H1 (cell line): ENCODE data around the gene NT5C1B. TPM values are rescaled to one million over a fixed set of nuclear protein-coding genes. Genes with fewer than 3 reads are reported as not detected.

Experiments used
- CTCF ChIA-PET: fragments of 300-600 bp; sonication (Branson Sonifier 250); formaldehyde crosslinking; loops from one replicate; lab custom pipeline; 2021; ENCODE audit not compliant: partially characterized antibody; lab: Charles Lee
- POLR2A ChIA-PET: fragments of 300-600 bp; sonication (Branson Sonifier 250); formaldehyde crosslinking; loops from one replicate; lab custom pipeline; 2021; ENCODE audit warnings: inconsistent platforms; ENCODE audit not compliant: partially characterized antibody; lab: Charles Lee
- DNase-seq, 2 experiments: peaks; one replicate each; pipeline versions ENCODE4 v3.0.0 to v3.0.0-alpha.2; 2010 to 2022; ENCODE audit warnings: low spot score in 2 of 2, low read depth in 1 of 2, mixed read lengths in 1 of 2
- FAIRE-seq: peaks from 2 replicates; lab custom pipeline; 2011; peaks lifted over from hg19 to GRCh38; lab: Jason Lieb, UNC
- H2AFZ ChIP-seq: 2 replicates; pipeline ENCODE4 v1.8.1; 2012; ENCODE audit warnings: low read length, inconsistent platforms
- H2AK5ac ChIP-seq: 2 replicates; pipeline ENCODE4 v1.6.1; 2013; ENCODE audit warnings: low read depth, low read length
- H2BK120ac ChIP-seq: replicated peaks from 2 replicates; pipeline ENCODE3; 2013; ENCODE audit warnings: low read depth, low read length, inconsistent platforms
- H2BK12ac ChIP-seq: 2 replicates; pipeline ENCODE4 v1.6.1; 2013; ENCODE audit warnings: low read depth, low read length
- H2BK15ac ChIP-seq: 2 replicates; pipeline ENCODE4 v1.6.1; 2013; ENCODE audit warnings: low read length
- H2BK20ac ChIP-seq: 2 replicates; pipeline ENCODE4 v1.6.1; 2013; ENCODE audit warnings: low read length
- H2BK5ac ChIP-seq: 2 replicates; pipeline ENCODE4 v1.6.1; 2013; ENCODE audit warnings: low read depth, low read length
- H3K14ac ChIP-seq: 2 replicates; pipeline ENCODE4 v1.6.1; 2013; ENCODE audit warnings: inconsistent platforms; ENCODE audit not compliant: insufficient read length
- H3K18ac ChIP-seq: 2 replicates; pipeline ENCODE4 v1.6.1; 2013; ENCODE audit warnings: low read length; ENCODE audit errors: extremely low read depth
- H3K23ac ChIP-seq: 2 replicates; pipeline ENCODE4 v1.6.1; 2013; ENCODE audit warnings: inconsistent platforms; ENCODE audit not compliant: insufficient read length
- H3K23me2 ChIP-seq: 2 replicates; pipeline ENCODE4 v1.6.1; 2013; ENCODE audit warnings: low read depth, low read length
- H3K27ac ChIP-seq: 2 replicates; pipeline ENCODE4 v1.6.1; 2011; ENCODE audit warnings: low read depth, low read length, inconsistent platforms
- H3K27me3 ChIP-seq, 4 experiments: replicated peaks in 1 of 4; 1 replicate in 1 of 4; 2 replicates in 3 of 4; pipeline versions ENCODE4 v1.6.1 to v1.8.1; 2011 to 2013; ENCODE audit warnings: low read length in 3 of 4, mild to moderate bottlenecking in 3 of 4, inconsistent platforms in 2 of 4, mixed read lengths in 2 of 4, moderate library complexity in 1 of 4; ENCODE audit not compliant: control insufficient read depth in 3 of 4, insufficient read depth in 3 of 4; ENCODE audit errors: extremely low read depth in 1 of 4
- H3K36me3 ChIP-seq, 4 experiments: 2 replicates each; pipeline versions ENCODE4 v1.6.1 to v1.8.1; 2011 to 2013; ENCODE audit warnings: mild to moderate bottlenecking in 4 of 4, low read length in 3 of 4, moderate library complexity in 2 of 4, control low read depth in 1 of 4, inconsistent platforms in 1 of 4; ENCODE audit not compliant: insufficient read depth in 4 of 4, control insufficient read depth in 2 of 4
- H3K4ac ChIP-seq: replicated peaks from 2 replicates; pipeline ENCODE3; 2013; ENCODE audit warnings: low read length, low read depth, mixed read lengths, inconsistent platforms; ENCODE audit not compliant: insufficient read length
- H3K4me1 ChIP-seq, 4 experiments: replicated peaks in 1 of 4; 1 replicate in 1 of 4; 2 replicates in 3 of 4; pipeline versions ENCODE4 v1.6.1 to v1.8.1; 2011 to 2013; ENCODE audit warnings: low read length in 3 of 4, inconsistent platforms in 2 of 4, mixed read lengths in 1 of 4; ENCODE audit not compliant: insufficient read depth in 4 of 4, control insufficient read depth in 3 of 4
- H3K4me2 ChIP-seq, 2 experiments: 2 replicates each; pipeline versions ENCODE4 v1.6.1 to v1.8.1; 2011 to 2013; ENCODE audit warnings: low read depth in 2 of 2, low read length in 2 of 2, control low read depth in 1 of 2, inconsistent platforms in 1 of 2, mild to moderate bottlenecking in 1 of 2; ENCODE audit not compliant: insufficient read depth in 1 of 2
- H3K4me3 ChIP-seq, 4 experiments: fragments of 200-600, 300-600 bp in 1 of 4; sonication (generic), shearing (Covaris generic), sonication (Bioruptor Twin) in 1 of 4; 2 replicates each; pipeline versions ENCODE4 v1.5.1 to v1.8.1; 2011 to 2016; ENCODE audit warnings: low read length in 4 of 4, low read depth in 3 of 4, control low read depth in 2 of 4, inconsistent platforms in 2 of 4, mild to moderate bottlenecking in 2 of 4, mixed read lengths in 1 of 4, moderate library complexity in 1 of 4; ENCODE audit not compliant: insufficient read depth in 2 of 4; ENCODE audit errors: extremely low read depth in 1 of 4
- H3K56ac ChIP-seq: replicated peaks from 2 replicates; pipeline ENCODE3; 2013; ENCODE audit warnings: low read depth, mild to moderate bottlenecking, mixed read lengths, low read length, inconsistent platforms; ENCODE audit not compliant: insufficient read length
- H3K79me1 ChIP-seq: 2 replicates; pipeline ENCODE4 v1.6.1; 2013; ENCODE audit warnings: low read depth, low read length, control low read depth
- H3K79me2 ChIP-seq, 2 experiments: 2 replicates each; pipeline versions ENCODE4 v1.6.1 to v1.8.1; 2012 to 2013; ENCODE audit warnings: low read length in 2 of 2, mild to moderate bottlenecking in 2 of 2, inconsistent platforms in 1 of 2; ENCODE audit not compliant: insufficient read depth in 2 of 2, control insufficient read depth in 1 of 2
- H3K9ac ChIP-seq, 4 experiments: replicated peaks in 1 of 4; 1 replicate in 1 of 4; 2 replicates in 3 of 4; pipeline versions ENCODE4 v1.6.1 to v1.8.1; 2011 to 2013; ENCODE audit warnings: low read depth in 3 of 4, low read length in 3 of 4, control low read depth in 2 of 4, mild to moderate bottlenecking in 2 of 4, moderate library complexity in 2 of 4, inconsistent platforms in 1 of 4; ENCODE audit errors: extremely low read depth in 1 of 4
- H3K9me3 ChIP-seq, 2 experiments: 2 replicates each; pipeline versions ENCODE4 v1.6.1 to v1.8.1; 2012 to 2013; ENCODE audit warnings: mild to moderate bottlenecking in 2 of 2, moderate library complexity in 2 of 2, control low read depth in 1 of 2, inconsistent platforms in 1 of 2, low read depth in 1 of 2, low read length in 1 of 2, mixed read lengths in 1 of 2; ENCODE audit not compliant: insufficient read depth in 2 of 2
- H4K20me1 ChIP-seq, 2 experiments: replicated peaks in 1 of 2; 2 replicates each; pipeline versions ENCODE3 to v1.8.1; 2011 to 2013; ENCODE audit warnings: inconsistent platforms in 2 of 2, low read length in 2 of 2, mild to moderate bottlenecking in 1 of 2; ENCODE audit not compliant: insufficient read depth in 2 of 2, control insufficient read depth in 1 of 2
- H4K5ac ChIP-seq: 2 replicates; pipeline ENCODE4 v1.6.1; 2013; ENCODE audit warnings: low read length, low read depth, mixed read lengths, inconsistent platforms; ENCODE audit not compliant: insufficient read length
- H4K8ac ChIP-seq: 2 replicates; pipeline ENCODE4 v1.8.0; 2013; ENCODE audit warnings: mild to moderate bottlenecking, moderate library complexity, low read length, inconsistent platforms; ENCODE audit not compliant: insufficient read depth; ENCODE audit errors: extremely low read depth
- H4K91ac ChIP-seq: replicated peaks from 2 replicates; pipeline ENCODE3; 2013; ENCODE audit warnings: low read length, mixed read lengths, inconsistent platforms; ENCODE audit not compliant: insufficient read length
- ATF2 ChIP-seq: IDR thresholded peaks from 2 replicates; pipeline ENCODE4 v1.6.1; 2012; ENCODE audit warnings: low read length, inconsistent platforms
- ATF3 ChIP-seq: IDR thresholded peaks from 2 replicates; pipeline ENCODE4 v1.6.1; 2011; ENCODE audit warnings: low read depth, mild to moderate bottlenecking, low read length; ENCODE audit not compliant: insufficient read depth
- CBX5 ChIP-seq: fragments of 300-800, 300-1000 bp; sonication (generic); IDR thresholded peaks from 2 replicates; pipeline ENCODE4 v1.7.1; 2016; ENCODE audit warnings: antibody characterized with exemption, low read length, low read depth
- CHD2 ChIP-seq: IDR thresholded peaks from 2 replicates; pipeline ENCODE4 v1.6.1; 2012; ENCODE audit warnings: low read length, improper control_type of control experiment
- HDAC6 ChIP-seq: IDR thresholded peaks from one replicate; pipeline ENCODE4 v1.7.1; 2012; ENCODE audit warnings: low read depth, mild to moderate bottlenecking, inconsistent platforms, low read length, moderate library complexity
- JUND ChIP-seq: IDR thresholded peaks from 2 replicates; pipeline ENCODE4 v1.6.1; 2011; ENCODE audit warnings: mild to moderate bottlenecking, improper control_type of control experiment, low read length
- KDM5A ChIP-seq: fragments of 200-600 bp; IDR thresholded peaks from 2 replicates; pipeline ENCODE4 v1.7.1; 2012; ENCODE audit warnings: mild to moderate bottlenecking, low read length, inconsistent platforms, mixed read lengths
- MAX ChIP-seq: IDR thresholded peaks from 2 replicates; pipeline ENCODE4 v1.6.1; 2012; ENCODE audit warnings: inconsistent platforms
- NRF1 ChIP-seq: IDR thresholded peaks from 2 replicates; pipeline ENCODE4 v1.6.1; 2011; ENCODE audit warnings: mild to moderate bottlenecking, low read depth, low read length, improper control_type of control experiment
- PHF8 ChIP-seq: fragments of 200-600 bp; sonication (generic); conservative IDR thresholded peaks from 2 replicates; pipeline ENCODE4 v1.7.1; 2012; ENCODE audit warnings: low read depth, mild to moderate bottlenecking, inconsistent platforms, low read length, moderate library complexity
- POU5F1 ChIP-seq: IDR thresholded peaks from 2 replicates; pipeline ENCODE4 v1.6.1; 2011; ENCODE audit warnings: low read depth, mild to moderate bottlenecking, low read length, moderate library complexity
- SRF ChIP-seq: IDR thresholded peaks from 2 replicates; pipeline ENCODE4 v1.6.1; 2011; ENCODE audit warnings: mild to moderate bottlenecking, low read depth, low read length, moderate library complexity
- WGBS, 2 experiments: shearing (Covaris generic) in 1 of 2; methylation state at CpG; one replicate each; pipeline versions ENCODE4 v1.1.6 to v1.1.7; 2013 to 2015; ENCODE audit warnings: low lambda C conversion rate in 2 of 2, mixed read lengths in 2 of 2, inconsistent platforms in 1 of 2, low coverage in 1 of 2, missing lambda C conversion rate in 1 of 2; ENCODE audit not compliant: insufficient replicate concordance in 2 of 2, insufficient coverage in 1 of 2, insufficient read length in 1 of 2; ENCODE audit errors: extremely low coverage in 1 of 2, missing lambda C conversion rate in 1 of 2; 5-methylcytosine and 5-hydroxymethylcytosine counted together
- polyA plus RNA-seq, 7 experiments: library from polyadenylated mRNA; depleted of rRNA in 3 of 7; stranded (reverse) in 5 of 7; unstranded in 2 of 7; fragments of >200 nt in 5 of 7; fragments of 200-250 nt in 2 of 7; gene quantifications; 1 replicate in 5 of 7; 2 replicates in 1 of 7; 4 replicates in 1 of 7; pipeline versions ENCODE4 v1.2.1 to v1.2.3, GENCODE V29; 2011 to 2013; ENCODE audit warnings: missing spikeins in 2 of 7, mixed read lengths in 2 of 7
- total RNA-seq: library from RNA; stranded (reverse); fragmentation: NEBNext Ultra II Directional; extraction: Animal tissue kit (Norgen Biotek cat#: 25700); gene quantifications from 2 replicates; pipeline ENCODE4 v1.2.1, GENCODE V29; 2021

NT5C1B gene
- total and polyA plus RNA-seq, 2 of the 8 experiments (the other 6 are each of a cell fraction or from before 2014, with no cell fraction given) = not detected

GRCh38 chr2:18557121-18557520 lies 32.2 kb downstream of the NT5C1B start:
- Histone ChIP-seq H4K8ac (no peak overlapping the region), H3K23ac (no peak overlapping the region), H4K20me1 (peaks cover 5% of the 10 kb centered on the region in 2 experiments), H4K91ac (no peak overlapping the region), H3K23me2 (0 out of 2 replicates have a peak, but pooled peaks cover 5% of the 10 kb centered on the region), H3K36me3 (peaks cover 8 to 14% (median 9%) of the 10 kb centered on the region in 4 experiments; a peak in 7 of 8 replicates), H4K5ac (no peak overlapping the region), H3K79me2 (peaks cover 0 to 35% of the 10 kb centered on the region in 2 experiments; a peak in 3 of 4 replicates), H3K4me2 (no peak overlapping the region), H3K9ac (no peak overlapping the region), H3K4ac (no peak overlapping the region), H3K14ac (no peak overlapping the region), H3K18ac (no peak overlapping the region), H3K9me3 (no peaks in the 10 kb centered on the region), H2AK5ac (no peak overlapping the region), H2BK15ac (no peak overlapping the region), H3K27me3 (no peaks in the 10 kb centered on the region), H3K56ac (no peak overlapping the region), H3K4me1 (peaks cover 2 to 10% (median 3%) of the 10 kb centered on the region in 4 experiments; a peak in 4 of 7 replicates), H3K79me1 (peaks cover 4% of the 10 kb centered on the region), H2BK20ac (no peak overlapping the region), H2BK5ac (no peak overlapping the region), H3K27ac (no peak overlapping the region), H2BK120ac (no peak overlapping the region), H2BK12ac (no peak overlapping the region), H2AFZ (no peak overlapping the region), H3K4me3 (no peak overlapping the region)
- ChIA-PET CTCF (no interaction called here), POLR2A (no interaction called here)
- FAIRE-seq (no peak), DNase-seq (no peak)
- WGBS, 2 experiments = 100% methylated on average over 2 of the region's 2 CpGs; no CpG with 5 or more reads in 1 of the 2 experiments
- TF ChIP-seq ATF3 (no peak), HDAC6 (no peak), POU5F1 (no peak), CBX5 (no peak), JUND (no peak), CHD2 (no peak), NRF1 (no peak), KDM5A (no peak), SRF (no peak), ATF2 (no peak), MAX (no peak), PHF8 (no peak)
